AG09309 (cell line): Measurements from ENCODE around the gene SRD5A1.
A peak's percentile ranks its signal among the peaks of the same experiment; 100 is the strongest.

ENCODE experiments used
- DNase-seq: peaks from one replicate; pipeline ENCODE4 v3.0.0-alpha.2; 2010; ENCODE audit warnings: low read depth
- H3K4me3 ChIP-seq: 2 replicates; pipeline ENCODE4 v1.5.1; 2011; ENCODE audit warnings: mild to moderate bottlenecking, low read depth, low read length, moderate library complexity; ENCODE audit not compliant: control insufficient read depth
- TF ChIP-seq, protein P1 (sequence below): IDR thresholded peaks from 2 replicates; pipeline ENCODE4 v1.5.1; 2011; ENCODE audit warnings: mild to moderate bottlenecking, low read depth, low read length, inconsistent platforms; ENCODE audit not compliant: insufficient read depth, control insufficient read depth; ENCODE audit errors: missing control alignments

Gene SRD5A1

DNA sequence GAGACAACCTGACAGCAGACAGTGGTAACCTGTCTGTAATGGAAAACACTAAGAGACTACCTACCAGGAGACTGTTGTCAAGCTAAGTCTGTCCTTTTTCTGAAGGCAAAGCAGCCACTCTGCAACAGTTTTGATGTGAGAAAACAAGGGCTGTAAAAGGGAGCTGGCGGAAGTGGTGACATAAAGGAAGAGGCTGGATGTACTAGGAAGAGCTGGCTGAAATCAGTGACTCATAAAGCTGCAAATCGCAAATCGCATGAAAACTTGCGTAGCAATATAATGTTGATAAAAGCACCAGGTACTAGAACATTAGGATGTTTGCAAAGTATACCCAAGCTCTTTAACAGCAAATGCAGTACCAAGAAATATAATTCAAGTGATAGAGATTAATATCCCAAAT is 1.8 kb upstream of the SRD5A1 start:
- DNase-seq: no peak
- no peak overlapping the region for H3K4me3 ChIP-seq
- TF ChIP-seq, protein P1, sequence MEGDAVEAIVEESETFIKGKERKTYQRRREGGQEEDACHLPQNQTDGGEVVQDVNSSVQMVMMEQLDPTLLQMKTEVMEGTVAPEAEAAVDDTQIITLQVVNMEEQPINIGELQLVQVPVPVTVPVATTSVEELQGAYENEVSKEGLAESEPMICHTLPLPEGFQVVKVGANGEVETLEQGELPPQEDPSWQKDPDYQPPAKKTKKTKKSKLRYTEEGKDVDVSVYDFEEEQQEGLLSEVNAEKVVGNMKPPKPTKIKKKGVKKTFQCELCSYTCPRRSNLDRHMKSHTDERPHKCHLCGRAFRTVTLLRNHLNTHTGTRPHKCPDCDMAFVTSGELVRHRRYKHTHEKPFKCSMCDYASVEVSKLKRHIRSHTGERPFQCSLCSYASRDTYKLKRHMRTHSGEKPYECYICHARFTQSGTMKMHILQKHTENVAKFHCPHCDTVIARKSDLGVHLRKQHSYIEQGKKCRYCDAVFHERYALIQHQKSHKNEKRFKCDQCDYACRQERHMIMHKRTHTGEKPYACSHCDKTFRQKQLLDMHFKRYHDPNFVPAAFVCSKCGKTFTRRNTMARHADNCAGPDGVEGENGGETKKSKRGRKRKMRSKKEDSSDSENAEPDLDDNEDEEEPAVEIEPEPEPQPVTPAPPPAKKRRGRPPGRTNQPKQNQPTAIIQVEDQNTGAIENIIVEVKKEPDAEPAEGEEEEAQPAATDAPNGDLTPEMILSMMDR: no peak

DNA sequence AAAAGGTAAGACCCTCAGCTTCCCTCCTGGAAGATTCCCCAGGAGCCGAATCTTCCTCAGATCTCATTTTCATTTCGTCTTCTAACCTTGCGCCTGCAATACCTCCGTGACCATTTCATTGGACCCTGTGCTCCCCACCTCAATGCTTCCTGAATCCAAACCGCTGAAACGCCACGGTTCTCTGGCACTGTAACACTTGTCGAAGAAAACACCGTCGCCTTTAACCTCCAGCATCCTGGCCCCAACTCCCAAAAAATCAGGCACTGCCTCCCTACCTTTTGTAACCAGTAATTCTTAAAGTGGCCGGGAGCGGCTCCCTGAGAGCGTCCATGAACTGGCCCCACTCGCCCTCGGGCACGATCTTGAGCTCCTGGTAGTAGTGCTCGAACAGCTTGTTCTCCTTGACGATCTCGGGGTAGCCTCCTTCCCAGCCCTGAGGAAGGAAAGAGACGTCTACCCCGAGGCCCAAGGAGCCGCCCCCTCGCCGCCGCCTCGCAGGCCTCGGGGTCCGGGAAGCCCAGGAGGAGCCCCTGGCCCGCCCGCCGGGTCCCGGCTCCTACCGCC is 834 bp upstream of the SRD5A1 start:
- TF ChIP-seq, protein P1: peak; percentile 13
- peak overlapping the region; percentile 74 for H3K4me3 ChIP-seq
- no peak for DNase-seq

DNA sequence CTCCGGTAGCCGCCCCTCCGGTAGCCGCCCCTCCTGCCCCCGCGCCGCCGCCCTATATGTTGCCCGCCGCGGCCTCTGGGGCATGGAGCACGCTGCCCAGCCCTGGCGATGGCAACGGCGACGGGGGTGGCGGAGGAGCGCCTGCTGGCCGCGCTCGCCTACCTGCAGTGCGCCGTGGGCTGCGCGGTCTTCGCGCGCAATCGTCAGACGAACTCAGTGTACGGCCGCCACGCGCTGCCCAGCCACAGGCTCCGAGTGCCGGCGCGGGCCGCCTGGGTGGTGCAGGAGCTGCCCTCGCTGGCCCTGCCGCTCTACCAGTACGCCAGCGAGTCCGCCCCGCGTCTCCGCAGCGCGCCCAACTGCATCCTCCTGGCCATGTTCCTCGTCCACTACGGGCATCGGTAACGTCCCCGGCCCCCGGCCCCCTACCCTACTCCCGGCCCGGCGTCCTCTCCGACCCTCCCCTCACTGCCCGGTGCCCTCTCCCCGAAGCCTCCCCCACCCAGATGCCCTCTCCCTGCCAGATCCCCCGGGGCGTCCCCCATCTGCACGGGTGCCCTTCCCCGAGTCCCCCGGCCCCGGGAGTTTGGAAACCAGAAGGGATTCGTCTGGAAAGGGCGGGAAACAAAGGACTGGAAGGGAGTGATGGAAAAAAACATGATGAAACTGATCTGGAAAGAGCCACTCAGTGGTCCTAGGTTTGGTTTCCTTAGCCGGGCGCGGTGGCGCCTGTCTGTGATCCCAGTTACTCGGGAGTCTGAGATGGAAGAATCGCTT is 417 bp downstream of the SRD5A1 start:
- DNase-seq: no peak
- peak overlapping the region; percentile 95 for H3K4me3 ChIP-seq
- TF ChIP-seq, protein P1: no peak

DNA sequence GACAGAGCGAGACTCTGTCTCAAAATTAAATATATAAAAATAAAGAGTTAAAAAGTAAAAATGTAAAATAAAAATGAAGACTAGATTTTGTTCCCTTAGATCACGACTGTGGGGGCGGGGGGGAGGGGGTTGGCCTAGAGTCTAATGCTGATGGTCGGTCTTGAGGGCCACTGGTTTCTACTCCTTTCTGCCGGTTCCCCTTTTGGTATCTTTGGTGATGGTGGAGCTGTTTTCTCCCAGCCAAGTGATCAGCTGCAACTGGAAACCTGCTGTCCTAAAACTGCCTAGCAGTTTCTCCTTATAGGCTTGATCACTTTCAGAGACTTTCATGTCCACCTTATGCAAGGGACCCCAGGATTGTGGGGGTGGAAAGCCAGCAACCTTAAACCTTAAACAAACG is 1.1 kb downstream of the SRD5A1 start:
- H3K4me3 ChIP-seq: peak overlapping the region; percentile 95
- DNase-seq: no peak
- TF ChIP-seq, protein P1: peak; percentile 3

DNA sequence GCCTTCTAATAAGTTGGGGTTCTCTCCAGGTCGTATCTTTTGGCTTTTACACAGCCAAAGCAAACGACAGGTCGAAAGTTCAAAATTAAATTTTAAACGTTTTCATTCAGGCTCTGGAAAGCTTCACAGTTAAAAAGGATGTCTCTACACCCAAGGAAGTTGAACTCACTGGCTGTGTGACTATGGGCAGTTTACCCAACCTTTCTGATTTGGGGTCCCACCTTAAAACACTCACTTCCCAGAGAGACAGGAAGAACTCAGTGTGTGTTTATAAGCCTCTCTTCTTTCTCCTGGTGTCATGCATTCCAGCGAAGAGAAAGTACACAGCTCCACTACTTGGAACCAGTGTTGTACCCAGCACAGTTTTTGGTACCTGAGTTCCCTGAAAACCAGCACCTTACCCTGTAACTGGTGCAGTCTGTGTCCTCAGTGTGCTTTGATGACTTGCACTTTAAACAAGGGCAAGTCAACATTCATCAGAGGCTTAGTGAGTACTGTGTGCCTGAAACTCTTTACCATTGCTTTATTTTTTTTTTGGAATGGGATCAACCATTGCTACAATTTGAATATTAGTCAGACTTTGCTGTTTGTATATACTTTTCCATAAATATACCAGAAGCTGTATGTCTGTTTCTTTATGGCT is 1.7 kb downstream of the SRD5A1 start:
- no peak overlapping the region for H3K4me3 ChIP-seq
- no peak for DNase-seq
- TF ChIP-seq, protein P1: no peak

DNA sequence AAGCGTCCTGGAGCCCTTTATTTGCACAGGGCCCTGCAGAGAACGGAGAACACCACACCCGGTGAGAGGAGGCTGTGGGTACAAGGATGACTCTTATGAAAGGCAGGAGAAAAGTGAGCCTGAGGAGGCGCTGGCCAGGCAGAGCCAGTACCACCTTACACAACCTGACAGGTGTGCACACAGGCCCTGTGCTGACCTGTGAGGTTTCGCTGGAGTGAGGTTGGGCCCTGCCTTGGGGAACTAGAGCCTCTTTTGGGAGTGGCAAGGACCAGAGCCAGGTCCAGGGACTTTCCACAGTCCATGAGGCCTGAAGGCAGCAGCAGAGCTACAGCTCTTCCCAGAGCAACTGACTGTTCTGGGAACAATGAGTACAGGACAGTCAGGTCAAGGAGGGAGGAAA is 3.1 kb downstream of the SRD5A1 start:
- TF ChIP-seq, protein P1: no peak
- no peak for DNase-seq
- H3K4me3 ChIP-seq: no peak overlapping the region
